B cell (primary cell): ENCODE results near the gene ADAP2.

Experiments
- CTCF ChIP-seq: fragments of 200-600 bp; IDR thresholded peaks from one replicate; pipeline ENCODE4 v1.8.0; 2022; ENCODE audit warnings: antibody characterized with exemption, mild to moderate bottlenecking
- EZH2 ChIP-seq: IDR thresholded peaks from 2 replicates; pipeline ENCODE4 v1.6.1; 2012; ENCODE audit warnings: borderline replicate concordance, low read depth, mild to moderate bottlenecking, moderate library complexity, low read length; ENCODE audit not compliant: insufficient read depth, poor library complexity, severe bottlenecking

GRCh38 chr17:30915833-30916611 is 5.7 kb upstream of the ADAP2 start:
- TF ChIP-seq EZH2 (no peak), CTCF (no peak)
